Measurements from ENCODE around the gene KCNIP1. TPM values are rescaled to one million over a fixed set of nuclear protein-coding genes. Genes with fewer than 3 reads are reported as not detected.

Gene KCNIP1
- total RNA-seq, 1 experiment from 2014 or later, result not detected

DNA sequence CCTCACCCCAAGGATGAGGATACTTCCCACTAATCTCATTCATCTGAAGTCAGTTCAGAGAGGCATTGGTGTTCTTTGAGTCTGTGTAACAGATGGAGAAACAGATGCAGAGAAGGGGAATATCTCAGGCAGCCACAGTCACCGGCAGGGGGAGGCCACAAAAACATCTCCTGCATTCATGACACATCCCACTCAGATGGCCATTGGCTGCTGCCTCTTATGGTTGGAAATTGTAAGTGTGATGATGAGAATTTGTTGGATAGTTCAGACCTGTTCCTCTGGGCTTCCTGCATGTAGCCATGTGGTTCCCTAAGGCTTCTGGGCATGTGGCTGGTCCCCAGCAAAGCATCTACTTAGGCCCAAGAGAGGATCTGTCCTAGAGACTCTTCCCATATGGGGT, 233.8 kb downstream of the KCNIP1 start:
- BruUV-seq (replicated peaks), result no TSS peak
- ATAC-seq (no peak), DNase-seq (ENCODE audit: low read depth, low spot score) (no peak)
- TF ChIP-seq JUND (IDR thresholded peaks at IDR 0.05) (no peak), FOSL1 (IDR thresholded peaks at IDR 0.05; ENCODE audit: low read depth) (no peak), YY1 (IDR thresholded peaks at IDR 0.05; ENCODE audit: extremely low read depth, insufficient replicate concordance, low read depth, low read length) (no peak), EZH2phosphoT487 (IDR thresholded peaks at IDR 0.05; ENCODE audit: borderline replicate concordance) (no peak), CEBPB (IDR thresholded peaks at IDR 0.05; ENCODE audit: low read depth) (no peak)
- TF ChIP-seq, protein P1, sequence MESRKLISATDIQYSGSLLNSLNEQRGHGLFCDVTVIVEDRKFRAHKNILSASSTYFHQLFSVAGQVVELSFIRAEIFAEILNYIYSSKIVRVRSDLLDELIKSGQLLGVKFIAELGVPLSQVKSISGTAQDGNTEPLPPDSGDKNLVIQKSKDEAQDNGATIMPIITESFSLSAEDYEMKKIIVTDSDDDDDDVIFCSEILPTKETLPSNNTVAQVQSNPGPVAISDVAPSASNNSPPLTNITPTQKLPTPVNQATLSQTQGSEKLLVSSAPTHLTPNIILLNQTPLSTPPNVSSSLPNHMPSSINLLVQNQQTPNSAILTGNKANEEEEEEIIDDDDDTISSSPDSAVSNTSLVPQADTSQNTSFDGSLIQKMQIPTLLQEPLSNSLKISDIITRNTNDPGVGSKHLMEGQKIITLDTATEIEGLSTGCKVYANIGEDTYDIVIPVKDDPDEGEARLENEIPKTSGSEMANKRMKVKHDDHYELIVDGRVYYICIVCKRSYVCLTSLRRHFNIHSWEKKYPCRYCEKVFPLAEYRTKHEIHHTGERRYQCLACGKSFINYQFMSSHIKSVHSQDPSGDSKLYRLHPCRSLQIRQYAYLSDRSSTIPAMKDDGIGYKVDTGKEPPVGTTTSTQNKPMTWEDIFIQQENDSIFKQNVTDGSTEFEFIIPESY (IDR thresholded peaks at IDR 0.05; ENCODE audit: extremely low read depth, insufficient replicate concordance, low read length), result no peak
- H3K79me2 ChIP-seq (ENCODE audit: insufficient read depth, low read length), result no peaks in the 10 kb centered on the region
- no peaks in the 10 kb centered on the region for H3K4me1 ChIP-seq (ENCODE audit: control insufficient read depth in 1 of 2, insufficient read depth in 2 of 2, low read length in 2 of 2)
- no peaks in the 10 kb centered on the region for H3K9me2 ChIP-seq (ENCODE audit: insufficient read depth)
- no peak overlapping the region for H3K27ac ChIP-seq (ENCODE audit: low read depth, low read length)
- H3K9ac ChIP-seq (ENCODE audit: low read length), result no peak overlapping the region
- H3K9me3 ChIP-seq (ENCODE audit: control insufficient read depth in 1 of 2, insufficient read depth in 1 of 2, low read depth in 1 of 2, low read length in 2 of 2), result no peaks in the 10 kb centered on the region
- H2AFZ ChIP-seq (ENCODE audit: low read depth, low read length, poor library complexity, severe bottlenecking), result no peak overlapping the region
- CTCF ChIA-PET, result no interaction called here
- no peaks in the 10 kb centered on the region for H3K36me3 ChIP-seq (ENCODE audit: control insufficient read depth in 1 of 2, insufficient read depth in 2 of 2, low read length in 2 of 2)
- H3K4me3 ChIP-seq (replicated peaks in 1 of 2; ENCODE audit: low read depth in 1 of 2, low read length in 2 of 2), result no peak overlapping the region
- RAD21 ChIA-PET (ENCODE audit: low non-redundant PET in 1 of 2, low total read pairs in 2 of 2, uncharacterized antibody in 2 of 2, unreplicated experiment in 2 of 2), result no interaction called here
- H3K4me2 ChIP-seq (ENCODE audit: low read length), result no peak overlapping the region
- POLR2A ChIA-PET, result no interaction called here
- H3K27me3 ChIP-seq (ENCODE audit: insufficient read depth, low read length), result peaks cover 9% of the 10 kb centered on the region; the same call in 1 of the 2 replicates
- intact Hi-C loops (cut with micrococcal nuclease), result no loop called here
- no peaks in the 10 kb centered on the region for H4K20me1 ChIP-seq (ENCODE audit: insufficient read depth)

DNA sequence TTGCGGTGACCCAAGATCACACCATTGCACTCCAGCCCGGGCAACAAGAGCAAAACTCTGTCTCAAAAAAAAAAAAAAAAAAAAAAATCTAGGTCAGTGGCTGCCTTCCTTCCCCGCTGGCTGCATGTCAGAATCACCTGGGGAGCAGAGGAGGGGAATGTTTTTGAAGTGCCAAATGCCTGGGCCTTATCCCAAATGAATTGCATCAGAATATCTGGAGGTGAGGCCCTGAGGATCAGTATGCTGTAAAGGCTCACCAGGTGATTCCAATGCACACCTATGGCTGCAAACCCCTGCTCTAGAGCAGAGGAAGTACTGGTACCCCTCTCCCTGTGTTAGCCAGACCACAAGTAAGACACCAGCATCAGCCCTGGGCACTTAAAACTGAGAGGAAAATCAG, 235.0 kb downstream of the KCNIP1 start:
- no peak overlapping the region for H3K9ac ChIP-seq (ENCODE audit: low read length)
- no peaks in the 10 kb centered on the region for H4K20me1 ChIP-seq (ENCODE audit: insufficient read depth)
- no peak overlapping the region for H2AFZ ChIP-seq (ENCODE audit: low read depth, low read length, poor library complexity, severe bottlenecking)
- no peak overlapping the region for H3K27ac ChIP-seq (ENCODE audit: low read depth, low read length)
- H3K27me3 ChIP-seq (ENCODE audit: insufficient read depth, low read length), result no peaks in the 10 kb centered on the region; the same call in 1 of the 2 replicates
- no peak overlapping the region for H3K4me2 ChIP-seq (ENCODE audit: low read length)
- ChIA-PET CTCF (no interaction called here), POLR2A (no interaction called here), RAD21 (ENCODE audit: low non-redundant PET in 1 of 2, low total read pairs in 2 of 2, uncharacterized antibody in 2 of 2, unreplicated experiment in 2 of 2) (no interaction called here)
- no peaks in the 10 kb centered on the region for H3K9me3 ChIP-seq (ENCODE audit: control insufficient read depth in 1 of 2, insufficient read depth in 1 of 2, low read depth in 1 of 2, low read length in 2 of 2)
- H3K9me2 ChIP-seq (ENCODE audit: insufficient read depth), result no peaks in the 10 kb centered on the region
- H3K79me2 ChIP-seq (ENCODE audit: insufficient read depth, low read length), result no peaks in the 10 kb centered on the region
- intact Hi-C loops (cut with micrococcal nuclease), result no loop called here
- no peak for DNase-seq (ENCODE audit: low read depth, low spot score)
- BruUV-seq (replicated peaks), result no TSS peak
- no peaks in the 10 kb centered on the region for H3K4me1 ChIP-seq (ENCODE audit: control insufficient read depth in 1 of 2, insufficient read depth in 2 of 2, low read length in 2 of 2)
- H3K36me3 ChIP-seq (ENCODE audit: control insufficient read depth in 1 of 2, insufficient read depth in 2 of 2, low read length in 2 of 2), result no peaks in the 10 kb centered on the region
- no peak for ATAC-seq
- no peak overlapping the region for H3K4me3 ChIP-seq (replicated peaks in 1 of 2; ENCODE audit: low read depth in 1 of 2, low read length in 2 of 2)
- TF ChIP-seq, protein P2, sequence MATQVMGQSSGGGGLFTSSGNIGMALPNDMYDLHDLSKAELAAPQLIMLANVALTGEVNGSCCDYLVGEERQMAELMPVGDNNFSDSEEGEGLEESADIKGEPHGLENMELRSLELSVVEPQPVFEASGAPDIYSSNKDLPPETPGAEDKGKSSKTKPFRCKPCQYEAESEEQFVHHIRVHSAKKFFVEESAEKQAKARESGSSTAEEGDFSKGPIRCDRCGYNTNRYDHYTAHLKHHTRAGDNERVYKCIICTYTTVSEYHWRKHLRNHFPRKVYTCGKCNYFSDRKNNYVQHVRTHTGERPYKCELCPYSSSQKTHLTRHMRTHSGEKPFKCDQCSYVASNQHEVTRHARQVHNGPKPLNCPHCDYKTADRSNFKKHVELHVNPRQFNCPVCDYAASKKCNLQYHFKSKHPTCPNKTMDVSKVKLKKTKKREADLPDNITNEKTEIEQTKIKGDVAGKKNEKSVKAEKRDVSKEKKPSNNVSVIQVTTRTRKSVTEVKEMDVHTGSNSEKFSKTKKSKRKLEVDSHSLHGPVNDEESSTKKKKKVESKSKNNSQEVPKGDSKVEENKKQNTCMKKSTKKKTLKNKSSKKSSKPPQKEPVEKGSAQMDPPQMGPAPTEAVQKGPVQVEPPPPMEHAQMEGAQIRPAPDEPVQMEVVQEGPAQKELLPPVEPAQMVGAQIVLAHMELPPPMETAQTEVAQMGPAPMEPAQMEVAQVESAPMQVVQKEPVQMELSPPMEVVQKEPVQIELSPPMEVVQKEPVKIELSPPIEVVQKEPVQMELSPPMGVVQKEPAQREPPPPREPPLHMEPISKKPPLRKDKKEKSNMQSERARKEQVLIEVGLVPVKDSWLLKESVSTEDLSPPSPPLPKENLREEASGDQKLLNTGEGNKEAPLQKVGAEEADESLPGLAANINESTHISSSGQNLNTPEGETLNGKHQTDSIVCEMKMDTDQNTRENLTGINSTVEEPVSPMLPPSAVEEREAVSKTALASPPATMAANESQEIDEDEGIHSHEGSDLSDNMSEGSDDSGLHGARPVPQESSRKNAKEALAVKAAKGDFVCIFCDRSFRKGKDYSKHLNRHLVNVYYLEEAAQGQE (IDR thresholded peaks at IDR 0.05; ENCODE audit: low read depth), result no peak
- TF ChIP-seq, protein P3, sequence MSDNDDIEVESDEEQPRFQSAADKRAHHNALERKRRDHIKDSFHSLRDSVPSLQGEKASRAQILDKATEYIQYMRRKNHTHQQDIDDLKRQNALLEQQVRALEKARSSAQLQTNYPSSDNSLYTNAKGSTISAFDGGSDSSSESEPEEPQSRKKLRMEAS (IDR thresholded peaks at IDR 0.05), result no peak
- TF ChIP-seq ZFX (IDR thresholded peaks at IDR 0.05), result no peak
- no peak for TF ChIP-seq JUND (IDR thresholded peaks at IDR 0.05)
- no peak for TF ChIP-seq EZH2phosphoT487 (IDR thresholded peaks at IDR 0.05; ENCODE audit: borderline replicate concordance)
- no peak for TF ChIP-seq ELF1 (IDR thresholded peaks at IDR 0.05; ENCODE audit: borderline replicate concordance, low read depth)
- TF ChIP-seq CBX3 (IDR thresholded peaks at IDR 0.05; ENCODE audit: low read depth), result no peak
- TF ChIP-seq EZH2 (IDR thresholded peaks at IDR 0.05), result no peak
- no peak for TF ChIP-seq YY1 (IDR thresholded peaks at IDR 0.05; ENCODE audit: extremely low read depth, insufficient replicate concordance, low read depth, low read length)
- TF ChIP-seq TCF7L2 (IDR thresholded peaks at IDR 0.05; ENCODE audit: borderline replicate concordance, extremely low read depth, insufficient read depth, insufficient read length), result no peak
